Amniotic stem cell (primary cell): ENCODE measurements around the gene TCEA3.
"Not testable (repeated sequence)": the region's sequence is repeated elsewhere in the genome, so short reads cannot be mapped to it uniquely, and the experiment has no call there.

Source experiments
- DNase-seq: peaks from one replicate; lab custom pipeline; 2025; lab: John Stamatoyannopoulos, UW

TCEA3 gene

DNA sequence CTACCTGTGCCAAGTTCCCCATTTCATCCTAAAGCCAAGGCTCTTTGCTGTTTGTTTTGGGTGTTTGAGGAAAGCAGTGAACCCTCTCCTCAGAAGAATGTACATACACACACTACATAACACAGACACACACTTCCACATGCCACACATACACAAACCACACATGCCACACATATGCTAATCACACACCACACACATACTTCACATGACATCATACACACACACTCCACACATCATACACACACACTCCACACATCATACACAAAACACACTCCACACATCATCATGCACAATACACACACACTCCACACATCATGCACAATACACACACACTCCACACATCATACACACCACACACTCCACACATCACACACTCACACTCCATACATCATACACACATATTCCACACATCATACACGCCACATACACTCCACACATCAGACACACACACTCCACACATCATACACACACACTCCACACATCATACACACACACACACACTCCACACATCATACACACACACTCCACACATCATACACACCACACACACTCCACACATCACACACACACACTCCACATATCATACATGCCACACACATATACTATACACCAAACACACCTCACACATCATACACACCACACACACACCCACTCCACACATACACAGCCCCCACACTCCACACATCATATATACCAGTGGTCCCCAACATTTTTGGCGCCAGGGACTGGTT lies 32.3 kb downstream of the TCEA3 start:
- no peak for DNase-seq

GRCh38 chr1:23389837-23390321 lies 34.7 kb downstream of the TCEA3 start:
- DNase-seq: no peak

GRCh38 chr1:23387494-23387893 lies 37.1 kb downstream of the TCEA3 start:
- DNase-seq: no peak

GRCh38 chr1:23385119-23385621 lies 39.4 kb downstream of the TCEA3 start:
- DNase-seq: no peak

GRCh38 chr1:23384312-23385058 lies 40.1 kb downstream of the TCEA3 start:
- no peak for DNase-seq

- no peak for DNase-seq
These were observed 40.8 kb downstream of the TCEA3 start for GRCh38 chr1:23383577-23384311.

GRCh38 chr1:23381233-23381885 lies 43.2 kb downstream of the TCEA3 start:
- no peak for DNase-seq

GRCh38 chr1:23380719-23381118 lies 43.8 kb downstream of the TCEA3 start:
- DNase-seq: no peak

DNA sequence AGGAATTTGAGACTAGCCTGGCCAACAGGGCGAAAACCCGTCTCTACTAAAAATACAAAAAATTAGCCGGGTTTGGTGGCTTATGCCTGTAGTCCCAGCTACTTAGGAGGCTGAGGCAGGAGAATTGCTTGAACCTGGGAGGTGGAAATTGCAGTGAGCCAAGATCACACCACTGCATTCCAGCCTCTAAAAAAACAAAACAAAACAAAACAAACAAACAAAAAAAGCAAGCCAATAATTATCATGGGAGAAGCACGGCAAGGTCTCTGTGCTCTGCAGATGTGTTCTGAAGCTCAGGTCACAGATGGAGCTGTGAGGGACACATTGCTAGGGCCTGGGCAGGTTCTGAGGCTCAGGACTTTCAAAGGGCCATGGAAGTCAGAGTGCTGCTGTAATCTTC lies 44.3 kb downstream of the TCEA3 start:
- not testable (repeated sequence) for DNase-seq

DNA sequence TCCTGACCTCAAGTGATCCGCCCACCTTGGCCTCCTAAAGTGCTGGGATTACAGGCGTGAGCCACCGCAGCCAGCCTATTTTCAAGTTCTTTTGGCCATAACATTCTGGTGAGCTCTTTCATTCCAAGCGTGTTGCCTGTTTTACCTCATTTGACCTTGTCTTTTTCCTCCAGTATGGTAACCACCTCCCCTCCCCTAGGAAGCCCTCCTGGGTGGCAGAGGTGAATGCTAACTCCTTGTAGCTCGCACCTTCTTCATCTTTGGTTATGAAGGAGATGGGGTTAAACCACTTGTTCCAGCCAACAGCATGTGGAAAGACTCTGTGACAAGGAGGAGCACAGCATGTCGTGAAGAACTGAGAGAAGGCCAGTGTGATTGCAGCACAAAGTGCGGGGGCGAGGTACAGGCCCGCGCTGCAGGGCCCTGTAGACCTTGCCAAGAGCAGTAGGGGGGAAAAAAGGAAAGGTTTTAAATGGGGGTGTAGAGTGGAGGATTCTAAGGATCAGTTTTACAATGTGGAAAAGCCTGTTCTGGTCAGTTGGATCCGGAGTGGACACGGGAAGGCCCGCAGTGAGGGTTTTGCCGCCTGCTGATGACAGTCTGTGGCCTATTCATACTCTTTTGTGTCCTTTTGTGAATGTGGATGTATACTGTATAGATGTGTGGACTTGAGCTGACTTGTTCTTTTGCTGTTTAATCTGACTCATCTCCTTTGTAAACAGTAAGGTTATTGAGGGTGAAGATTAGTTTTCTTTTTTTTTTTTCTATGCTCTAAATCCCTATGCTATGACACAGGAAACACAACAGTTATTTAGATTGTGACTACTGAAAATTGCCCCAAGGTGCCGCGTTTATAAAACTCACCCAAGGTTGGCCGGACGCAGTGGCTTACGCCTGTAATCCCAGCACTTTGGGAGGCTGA lies 47.4 kb downstream of the TCEA3 start:
- peak; percentile 40 for DNase-seq

DNA sequence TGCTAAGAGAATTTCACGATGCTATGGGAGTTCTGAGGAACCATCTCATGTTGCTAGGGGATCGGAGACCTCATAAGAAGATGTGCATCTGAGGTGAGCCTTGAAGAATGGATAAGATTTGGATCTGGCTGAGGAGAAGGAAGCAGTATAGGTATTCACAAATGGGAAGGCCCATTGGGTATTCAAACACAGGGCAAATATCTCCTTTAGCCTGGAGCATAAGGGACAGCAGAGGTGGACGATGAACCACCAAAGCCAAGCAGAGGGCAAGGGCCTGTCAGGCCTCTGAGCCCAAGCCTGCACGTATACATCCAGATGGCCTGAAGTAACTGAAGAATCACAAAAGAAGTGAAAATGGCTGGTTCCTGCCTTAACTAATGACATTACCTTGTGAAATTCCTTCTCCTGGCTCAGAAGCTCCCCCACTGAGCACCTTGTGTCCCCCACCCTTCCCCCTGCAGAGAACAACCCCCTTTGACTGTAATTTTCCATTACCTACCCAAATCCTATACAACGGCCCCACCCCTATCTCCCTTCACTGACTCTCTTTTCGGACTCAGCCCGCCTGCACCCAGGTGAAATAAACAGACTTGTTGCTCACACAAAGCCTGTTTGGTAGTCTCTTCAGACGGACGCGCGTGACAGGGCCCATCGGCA lies 50.3 kb downstream of the TCEA3 start:
- not testable (repeated sequence) for DNase-seq

- no peak for DNase-seq
These were observed 52.3 kb downstream of the TCEA3 start for GRCh38 chr1:23371987-23372880.

- DNase-seq: no peak
These were observed 53.6 kb downstream of the TCEA3 start for GRCh38 chr1:23370709-23371584.

GRCh38 chr1:23370330-23370708 lies 54.2 kb downstream of the TCEA3 start:
- DNase-seq: no peak

- peak; percentile 59 for DNase-seq
These were observed 55.1 kb downstream of the TCEA3 start, which contains the start of gene ZNF436 for GRCh38 chr1:23369335-23370013. Gene ZNF436, minus strand, starts transcription at chr1:23369836. Its CDS starts 1,831 bp downstream, at chr1:23368005.

GRCh38 chr1:23368562-23369334 lies 55.8 kb downstream of the TCEA3 start:
- DNase-seq: peak; percentile 91
